Mesendoderm (in vitro differentiated cells): ENCODE results near the gene ABCA13.

Experiments used
- DNase-seq: peaks from one replicate; pipeline ENCODE4 v3.0.0; 2013
- H2AK5ac ChIP-seq: 2 replicates; pipeline ENCODE4 v1.6.1; 2013; ENCODE audit warnings: low read length, inconsistent platforms
- H2BK120ac ChIP-seq: 2 replicates; pipeline ENCODE4 v1.6.1; 2013; ENCODE audit warnings: low read depth, mild to moderate bottlenecking, low read length, moderate library complexity, mixed read lengths
- H2BK15ac ChIP-seq: replicated peaks from 2 replicates; pipeline ENCODE4 v1.6.1; 2013; ENCODE audit warnings: low read depth, mild to moderate bottlenecking, moderate library complexity
- H2BK5ac ChIP-seq: 2 replicates; pipeline ENCODE4 v1.6.1; 2013; ENCODE audit warnings: low read length, inconsistent platforms
- H3K18ac ChIP-seq: 2 replicates; pipeline ENCODE4 v1.6.1; 2013; ENCODE audit warnings: mild to moderate bottlenecking, low read length, mixed read lengths
- H3K23ac ChIP-seq: one replicate; pipeline ENCODE4 v1.6.1; 2013; ENCODE audit warnings: low read length
- H3K27ac ChIP-seq: 2 replicates; pipeline ENCODE4 v1.5.1; 2013; ENCODE audit warnings: low read depth, mild to moderate bottlenecking, inconsistent platforms, low read length, moderate library complexity
- H3K27me3 ChIP-seq: 2 replicates; pipeline ENCODE4 v1.6.1; 2013; ENCODE audit warnings: low read length, control low read depth, mild to moderate bottlenecking, inconsistent platforms; ENCODE audit not compliant: insufficient read depth, poor library complexity
- H3K36me3 ChIP-seq: 2 replicates; pipeline ENCODE4 v1.6.1; 2013; ENCODE audit warnings: low read length, inconsistent platforms; ENCODE audit not compliant: control insufficient read depth, insufficient read depth
- H3K4ac ChIP-seq: one replicate; pipeline ENCODE4 v1.6.1; 2013; ENCODE audit warnings: low read depth, mild to moderate bottlenecking, low read length, moderate library complexity
- H3K4me1 ChIP-seq: 2 replicates; pipeline ENCODE4 v1.6.1; 2013; ENCODE audit warnings: low read depth, low read length, inconsistent platforms; ENCODE audit not compliant: control insufficient read depth
- H3K4me2 ChIP-seq: 2 replicates; pipeline ENCODE4 v1.6.1; 2013; ENCODE audit warnings: low read length
- H3K4me3 ChIP-seq: 2 replicates; pipeline ENCODE4 v1.5.1; 2013; ENCODE audit warnings: mild to moderate bottlenecking, low read length
- H3K56ac ChIP-seq: one replicate; pipeline ENCODE4 v1.6.1; 2013; ENCODE audit warnings: low read length
- H3K79me1 ChIP-seq: 2 replicates; pipeline ENCODE4 v1.6.1; 2013; ENCODE audit warnings: low read length, inconsistent platforms
- H3K79me2 ChIP-seq: 2 replicates; pipeline ENCODE4 v1.6.1; 2013; ENCODE audit warnings: mild to moderate bottlenecking, low read length; ENCODE audit not compliant: control insufficient read depth, insufficient read depth
- H3K9ac ChIP-seq: 2 replicates; pipeline ENCODE4 v1.6.1; 2013; ENCODE audit warnings: low read length, inconsistent platforms
- H4K5ac ChIP-seq: one replicate; pipeline ENCODE4 v1.6.1; 2013; ENCODE audit warnings: low read length
- H4K8ac ChIP-seq: one replicate; pipeline ENCODE4 v1.6.1; 2013; ENCODE audit warnings: low read depth, mild to moderate bottlenecking, control low read depth, low read length, moderate library complexity
- WGBS: extraction: QIAGEN DNeasy Blood & Tissue Kit; methylation state at CpG from one replicate; pipeline ENCODE4 v1.1.7; 2013; ENCODE audit warnings: low lambda C conversion rate, missing lambda C conversion rate; ENCODE audit not compliant: insufficient coverage; ENCODE audit errors: extremely low coverage; 5-methylcytosine and 5-hydroxymethylcytosine counted together

The ABCA13 gene

GRCh38 chr7:48610705-48611104, 439.4 kb downstream of the ABCA13 start:
- no peak for DNase-seq
- Histone ChIP-seq H4K5ac (no peak overlapping the region), H3K4me2 (no peak overlapping the region), H2BK15ac (no peak overlapping the region), H2BK120ac (no peak overlapping the region), H3K23ac (no peak overlapping the region), H3K4me1 (no peaks in the 10 kb centered on the region), H3K56ac (no peak overlapping the region), H3K18ac (no peak overlapping the region), H3K27ac (no peak overlapping the region), H3K79me1 (no peaks in the 10 kb centered on the region), H2AK5ac (no peak overlapping the region), H3K36me3 (no peaks in the 10 kb centered on the region), H3K79me2 (no peaks in the 10 kb centered on the region), H4K8ac (no peak overlapping the region), H3K4ac (no peak overlapping the region), H3K4me3 (no peak overlapping the region), H3K27me3 (no peaks in the 10 kb centered on the region), H2BK5ac (no peak overlapping the region), H3K9ac (no peak overlapping the region)
- no CpG with 5 or more reads among the region's 2 CpGs for WGBS

- no peak overlapping the region for H2AK5ac ChIP-seq
- no CpG with 5 or more reads among the region's 3 CpGs for WGBS
- H3K79me2 ChIP-seq = no peaks in the 10 kb centered on the region
- no peak overlapping the region for H2BK15ac ChIP-seq
- no peak overlapping the region for H4K8ac ChIP-seq
- no peaks in the 10 kb centered on the region for H3K4me1 ChIP-seq
- H4K5ac ChIP-seq = no peak overlapping the region
- no peak overlapping the region for H2BK5ac ChIP-seq
- no peak overlapping the region for H3K56ac ChIP-seq
- DNase-seq = no peak
- H3K27me3 ChIP-seq = no peaks in the 10 kb centered on the region
- no peak overlapping the region for H3K4me3 ChIP-seq
- H3K4ac ChIP-seq = no peak overlapping the region
- H3K36me3 ChIP-seq = no peaks in the 10 kb centered on the region
- H3K23ac ChIP-seq = no peak overlapping the region
- no peak overlapping the region for H2BK120ac ChIP-seq
- H3K18ac ChIP-seq = no peak overlapping the region
- H3K27ac ChIP-seq = no peak overlapping the region
- H3K9ac ChIP-seq = no peak overlapping the region
- no peak overlapping the region for H3K4me2 ChIP-seq
- no peaks in the 10 kb centered on the region for H3K79me1 ChIP-seq
Measured at GRCh38 chr7:48611993-48612392, 440.7 kb downstream of the ABCA13 start.

GRCh38 chr7:48617508-48617907, 446.2 kb downstream of the ABCA13 start:
- H4K8ac ChIP-seq = no peak overlapping the region
- no peak overlapping the region for H4K5ac ChIP-seq
- no peak overlapping the region for H2BK5ac ChIP-seq
- H2AK5ac ChIP-seq = no peak overlapping the region
- H3K4me1 ChIP-seq = no peaks in the 10 kb centered on the region
- H3K79me1 ChIP-seq = no peaks in the 10 kb centered on the region
- no peak overlapping the region for H3K4me3 ChIP-seq
- no peak overlapping the region for H2BK15ac ChIP-seq
- no CpG with 5 or more reads among the region's 7 CpGs for WGBS
- H3K56ac ChIP-seq = no peak overlapping the region
- H3K23ac ChIP-seq = no peak overlapping the region
- no peak overlapping the region for H3K9ac ChIP-seq
- no peak overlapping the region for H3K4me2 ChIP-seq
- no peak overlapping the region for H3K27ac ChIP-seq
- no peaks in the 10 kb centered on the region for H3K79me2 ChIP-seq
- H2BK120ac ChIP-seq = no peak overlapping the region
- no peak for DNase-seq
- no peaks in the 10 kb centered on the region for H3K27me3 ChIP-seq
- H3K4ac ChIP-seq = no peak overlapping the region
- H3K18ac ChIP-seq = no peak overlapping the region
- H3K36me3 ChIP-seq = no peaks in the 10 kb centered on the region

GRCh38 chr7:48617993-48618392, 446.7 kb downstream of the ABCA13 start:
- no peaks in the 10 kb centered on the region for H3K79me1 ChIP-seq
- H3K9ac ChIP-seq = no peak overlapping the region
- no peak overlapping the region for H2AK5ac ChIP-seq
- H3K56ac ChIP-seq = no peak overlapping the region
- H4K5ac ChIP-seq = no peak overlapping the region
- H3K27me3 ChIP-seq = no peaks in the 10 kb centered on the region
- H2BK120ac ChIP-seq = no peak overlapping the region
- no peak overlapping the region for H3K4me3 ChIP-seq
- H3K79me2 ChIP-seq = no peaks in the 10 kb centered on the region
- H3K18ac ChIP-seq = no peak overlapping the region
- H2BK5ac ChIP-seq = no peak overlapping the region
- H3K4me2 ChIP-seq = no peak overlapping the region
- H3K36me3 ChIP-seq = no peaks in the 10 kb centered on the region
- no peak overlapping the region for H2BK15ac ChIP-seq
- H3K4ac ChIP-seq = no peak overlapping the region
- H4K8ac ChIP-seq = no peak overlapping the region
- DNase-seq = no peak
- H3K23ac ChIP-seq = no peak overlapping the region
- WGBS = no CpG with 5 or more reads among the region's 3 CpGs
- no peak overlapping the region for H3K27ac ChIP-seq
- H3K4me1 ChIP-seq = no peaks in the 10 kb centered on the region

GRCh38 chr7:48621076-48621475, 449.8 kb downstream of the ABCA13 start:
- no CpG with 5 or more reads among the region's 4 CpGs for WGBS
- H3K4me1 ChIP-seq = no peaks in the 10 kb centered on the region
- DNase-seq = no peak

GRCh38 chr7:48627164-48627563, 455.9 kb downstream of the ABCA13 start:
- Histone ChIP-seq H3K18ac (no peak overlapping the region), H3K56ac (no peak overlapping the region), H3K36me3 (no peaks in the 10 kb centered on the region), H3K9ac (no peak overlapping the region), H3K27ac (no peak overlapping the region), H2BK15ac (no peak overlapping the region), H3K4ac (no peak overlapping the region), H3K23ac (no peak overlapping the region), H4K8ac (no peak overlapping the region), H2BK5ac (no peak overlapping the region), H2BK120ac (no peak overlapping the region), H3K27me3 (no peaks in the 10 kb centered on the region), H3K4me1 (no peaks in the 10 kb centered on the region), H2AK5ac (no peak overlapping the region), H4K5ac (no peak overlapping the region), H3K4me2 (no peak overlapping the region), H3K79me1 (no peaks in the 10 kb centered on the region), H3K4me3 (no peak overlapping the region), H3K79me2 (no peaks in the 10 kb centered on the region)
- no peak for DNase-seq
- WGBS = no CpG with 5 or more reads among the region's 4 CpGs

More at GRCh38 chr7:48621076-48621475, 449.8 kb downstream of the ABCA13 start:
- Histone ChIP-seq H2AK5ac (no peak overlapping the region), H3K23ac (no peak overlapping the region), H3K4me2 (no peak overlapping the region), H3K27ac (no peak overlapping the region), H3K18ac (no peak overlapping the region), H2BK15ac (no peak overlapping the region), H4K5ac (no peak overlapping the region), H3K36me3 (no peaks in the 10 kb centered on the region), H3K4ac (no peak overlapping the region), H3K9ac (no peak overlapping the region), H4K8ac (no peak overlapping the region), H3K27me3 (no peaks in the 10 kb centered on the region), H3K79me1 (no peaks in the 10 kb centered on the region), H2BK5ac (no peak overlapping the region), H3K4me3 (no peak overlapping the region), H3K79me2 (no peaks in the 10 kb centered on the region), H3K56ac (no peak overlapping the region), H2BK120ac (no peak overlapping the region)
